ENCODE results near the gene CACNA1F. TPM values are rescaled to one million over a fixed set of nuclear protein-coding genes. Genes with fewer than 3 reads are reported as not detected.

CACNA1F gene
- total RNA-seq, 1 donor from 2014 or later: 0.25 TPM

DNA sequence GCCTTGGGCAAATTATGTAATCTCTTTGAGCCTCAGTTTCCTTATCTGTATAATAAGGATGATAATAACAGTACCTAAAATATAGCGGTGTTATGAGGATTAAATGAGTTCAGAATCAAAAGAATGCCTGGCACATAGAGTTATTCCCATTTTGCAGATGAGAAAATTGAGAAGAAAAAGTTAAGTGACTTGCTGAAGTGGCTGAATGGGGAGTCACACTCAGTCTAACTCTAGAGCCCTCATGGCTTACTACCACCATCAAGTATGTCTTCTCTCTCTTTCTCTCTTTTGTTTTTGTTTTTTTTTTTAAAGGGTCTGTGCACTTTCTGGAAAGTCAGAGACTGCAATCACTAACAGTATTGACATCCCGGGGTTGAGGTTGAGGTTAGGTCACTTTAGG lies 615 bp downstream of the CACNA1F start:
- Histone ChIP-seq H3K36me3 (no peaks in the 10 kb centered on the region), H3K9me3 (no peaks in the 10 kb centered on the region), H3K27ac (no peak overlapping the region), H3K4me3 (no peak overlapping the region), H3K4me1 (no peaks in the 10 kb centered on the region), H3K27me3 (no peaks in the 10 kb centered on the region)
- intact Hi-C loops (cut with DNase I): no loop called here
- DNase-seq (ENCODE audit: extremely low spot score in 2 of 2): no peak
- TF ChIP-seq CTCF (IDR thresholded peaks at IDR 0.05) (no peak), POLR2AphosphoS5 (IDR thresholded peaks at IDR 0.05; ENCODE audit: insufficient read depth in 1 of 2, low read depth in 1 of 2) (no peak), POLR2A (IDR thresholded peaks at IDR 0.05) (no peak)

DNA sequence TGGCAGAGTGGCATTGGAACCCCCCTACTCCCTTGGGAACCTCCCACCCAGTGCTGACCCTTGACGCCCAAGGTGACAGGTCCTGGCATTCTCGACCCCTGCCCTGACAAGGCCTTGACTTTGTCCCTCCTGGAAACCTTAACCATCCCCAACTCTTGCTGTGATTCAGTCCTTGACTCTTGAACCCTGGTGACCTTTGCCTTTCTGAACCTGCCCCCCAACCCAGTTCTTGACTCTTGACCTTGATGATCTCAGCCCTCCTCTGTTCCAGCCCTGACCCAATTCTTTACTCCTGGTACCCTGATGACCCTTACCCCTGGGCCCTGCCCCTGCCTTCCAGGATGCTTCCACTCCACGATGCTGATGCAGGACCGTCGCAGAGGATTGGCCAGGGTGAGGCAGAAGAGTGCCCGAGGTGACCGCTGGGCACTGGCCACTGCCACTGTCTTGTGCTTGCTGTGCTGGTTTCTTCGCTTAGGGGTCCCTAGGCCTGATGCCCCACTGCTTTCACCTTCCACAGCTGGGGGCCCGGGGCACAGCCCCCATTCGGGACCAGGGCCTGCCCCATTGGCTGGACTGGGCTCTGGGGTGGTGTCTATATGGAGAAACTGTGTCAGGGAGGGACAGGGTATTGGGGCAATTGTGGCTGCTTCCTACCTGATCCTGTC lies 1.7 kb downstream of the CACNA1F start:
- TF ChIP-seq POLR2A (IDR thresholded peaks at IDR 0.05) (no peak), POLR2AphosphoS5 (IDR thresholded peaks at IDR 0.05; ENCODE audit: insufficient read depth in 1 of 2, low read depth in 1 of 2) (no peak), CTCF (IDR thresholded peaks at IDR 0.05) (no peak)
- Histone ChIP-seq H3K9me3 (no peaks in the 10 kb centered on the region), H3K36me3 (no peaks in the 10 kb centered on the region), H3K27ac (no peak overlapping the region), H3K4me1 (no peaks in the 10 kb centered on the region), H3K4me3 (no peak overlapping the region), H3K27me3 (no peaks in the 10 kb centered on the region)
- intact Hi-C loops (cut with DNase I): no loop called here
- no peak for DNase-seq (ENCODE audit: extremely low spot score in 2 of 2)

- no peaks in the 10 kb centered on the region for H3K36me3 ChIP-seq
- intact Hi-C loops (cut with DNase I): no loop called here
- H3K27me3 ChIP-seq: no peaks in the 10 kb centered on the region
- no peak for TF ChIP-seq POLR2A (IDR thresholded peaks at IDR 0.05)
- TF ChIP-seq POLR2AphosphoS5 (IDR thresholded peaks at IDR 0.05; ENCODE audit: insufficient read depth in 1 of 2, low read depth in 1 of 2): no peak
- no peak for TF ChIP-seq CTCF (IDR thresholded peaks at IDR 0.05)
- H3K27ac ChIP-seq: no peak overlapping the region
- no peak for DNase-seq (ENCODE audit: extremely low spot score in 2 of 2)
- H3K4me1 ChIP-seq: no peaks in the 10 kb centered on the region
- H3K4me3 ChIP-seq: peak overlapping the region; percentile 21 to 29
- H3K9me3 ChIP-seq: no peaks in the 10 kb centered on the region
Observed at GRCh38 chrX:49230500-49231232, 2.5 kb downstream of the CACNA1F start.

DNA sequence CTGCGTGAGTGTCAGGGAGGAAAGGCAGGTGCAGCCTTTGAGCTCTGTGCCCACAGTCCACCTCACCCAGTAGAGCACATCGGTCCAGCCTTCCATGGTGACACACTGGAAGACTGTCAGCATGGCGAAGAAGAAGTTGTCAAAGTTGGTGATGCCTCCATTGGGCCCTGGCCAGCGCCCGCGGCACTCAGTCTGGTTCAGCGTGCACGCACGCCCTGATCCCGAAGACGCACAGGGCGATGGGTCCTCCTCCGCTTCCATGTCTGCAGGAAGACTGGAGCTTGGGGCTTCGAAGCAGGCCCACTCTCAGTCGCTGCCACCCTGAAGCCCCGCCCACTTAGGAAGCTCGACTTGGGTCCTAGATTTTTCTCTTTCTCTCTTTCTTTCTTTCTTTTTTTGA lies 5.0 kb downstream of the CACNA1F start:
- H3K9me3 ChIP-seq: no peaks in the 10 kb centered on the region
- H3K4me1 ChIP-seq: no peaks in the 10 kb centered on the region
- H3K27me3 ChIP-seq: no peaks in the 10 kb centered on the region
- TF ChIP-seq POLR2AphosphoS5 (IDR thresholded peaks at IDR 0.05; ENCODE audit: insufficient read depth in 1 of 2, low read depth in 1 of 2): no peak
- no peak for DNase-seq (ENCODE audit: extremely low spot score in 2 of 2)
- H3K36me3 ChIP-seq: no peaks in the 10 kb centered on the region
- intact Hi-C loops (cut with DNase I): no loop called here
- H3K4me3 ChIP-seq: no peak overlapping the region
- no peak overlapping the region for H3K27ac ChIP-seq

DNA sequence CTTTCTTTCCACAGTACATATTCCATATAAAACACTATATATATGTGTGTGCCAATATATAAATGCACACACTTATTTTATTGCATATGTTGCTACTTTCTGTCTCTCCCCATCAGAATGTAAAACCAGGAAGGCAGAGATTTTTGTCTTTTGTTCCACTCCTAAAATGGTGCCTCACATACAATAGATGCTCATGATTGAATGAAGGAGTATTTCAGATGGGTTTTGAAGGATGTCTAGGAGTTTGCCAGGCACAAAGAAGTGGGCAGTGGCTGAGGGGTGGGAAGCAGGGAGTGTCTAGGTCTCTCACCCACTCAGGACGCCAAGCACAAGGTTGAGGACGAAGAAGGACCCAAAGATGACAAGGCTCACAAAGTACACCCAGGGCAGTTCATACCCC lies 5.4 kb downstream of the CACNA1F start:
- Histone ChIP-seq H3K27ac (no peak overlapping the region), H3K4me3 (no peak overlapping the region), H3K4me1 (no peaks in the 10 kb centered on the region), H3K9me3 (no peaks in the 10 kb centered on the region), H3K27me3 (no peaks in the 10 kb centered on the region), H3K36me3 (no peaks in the 10 kb centered on the region)
- TF ChIP-seq POLR2AphosphoS5 (IDR thresholded peaks at IDR 0.05; ENCODE audit: insufficient read depth in 1 of 2, low read depth in 1 of 2) (no peak), POLR2A (IDR thresholded peaks at IDR 0.05) (no peak), CTCF (IDR thresholded peaks at IDR 0.05) (no peak)
- no peak for DNase-seq (ENCODE audit: extremely low spot score in 2 of 2)
- intact Hi-C loops (cut with DNase I): no loop called here
